Activated naive CD4-positive, alpha-beta T cell treated with anti-CD3 and anti-CD28 coated beads for 36 hours (primary cell): Measurements from ENCODE around the gene SPEF2. TPM values are rescaled to one million over a fixed set of nuclear protein-coding genes. Genes with fewer than 3 reads are reported as not detected.

Experiments
- CTCF ChIA-PET: fragments of 350-600 bp; sonication (Branson Sonifier 250); formaldehyde crosslinking; loops from one replicate; lab custom pipeline; 2021; ENCODE audit warnings: antibody characterized with exemption; lab: Charles Lee
- DNase-seq: peaks from one replicate; pipeline ENCODE4 v3.0.0-alpha.2; 2020
- H3K27ac Mint-ChIP-seq: one replicate; pipeline ENCODE4 v1.8.0; 2021; ENCODE audit warnings: mild to moderate bottlenecking, mixed read lengths
- H3K27me3 Mint-ChIP-seq: one replicate; pipeline ENCODE4 v1.8.0; 2021; ENCODE audit warnings: low read depth, mixed read lengths
- H3K36me3 Mint-ChIP-seq: one replicate; pipeline ENCODE4 v1.8.0; 2021; ENCODE audit warnings: low read depth, mixed read lengths
- H3K4me1 Mint-ChIP-seq: one replicate; pipeline ENCODE4 v1.8.0; 2021; ENCODE audit warnings: low read depth, mixed read lengths
- H3K4me3 Mint-ChIP-seq: one replicate; pipeline ENCODE4 v1.8.0; 2021; ENCODE audit warnings: mild to moderate bottlenecking, moderate library complexity, mixed read lengths
- H3K9me3 Mint-ChIP-seq: one replicate; pipeline ENCODE4 v1.8.0; 2021; ENCODE audit warnings: mixed read lengths
- intact Hi-C: fragments of 100-400 bp; cut with micrococcal nuclease; formaldehyde crosslinking; loops from one replicate; pipeline ENCODE4 v1.15.1; 2023
- total RNA-seq, 2 experiments: library from RNA; stranded (reverse); gene quantifications; one replicate each; pipeline ENCODE4 v1.2.3, GENCODE V29; 2021

Gene SPEF2
- total RNA-seq, 2 experiments from 2014 or later = 6.5 to 6.6 TPM

- peaks cover 4% of the 10 kb centered on the region for H3K36me3 Mint-ChIP-seq
These were observed 123.6 kb downstream of the SPEF2 start for GRCh38 chr5:35741126-35741716.

GRCh38 chr5:35741971-35742370 is 124.3 kb downstream of the SPEF2 start:
- Mint-ChIP-seq H3K27me3 (no peaks in the 10 kb centered on the region), H3K4me3 (no peak overlapping the region), H3K9me3 (peaks cover 7% of the 10 kb centered on the region), H3K4me1 (peaks cover 42% of the 10 kb centered on the region), H3K27ac (no peak overlapping the region), H3K36me3 (peaks cover 6% of the 10 kb centered on the region)
- intact Hi-C loops = no loop called here
- no peak for DNase-seq
- CTCF ChIA-PET = no interaction called here

More at GRCh38 chr5:35741126-35741716, 123.6 kb downstream of the SPEF2 start:
- no peak overlapping the region for H3K4me3 Mint-ChIP-seq
- H3K4me1 Mint-ChIP-seq = peaks cover 50% of the 10 kb centered on the region
- H3K9me3 Mint-ChIP-seq = peaks cover 10% of the 10 kb centered on the region
- no peaks in the 10 kb centered on the region for H3K27me3 Mint-ChIP-seq
- peak overlapping the region; percentile 13 for H3K27ac Mint-ChIP-seq
- intact Hi-C loops = no loop called here
- CTCF ChIA-PET = no interaction called here
- no peak for DNase-seq

GRCh38 chr5:35743644-35744043 is 126.0 kb downstream of the SPEF2 start:
- Mint-ChIP-seq H3K27me3 (no peaks in the 10 kb centered on the region), H3K4me3 (no peak overlapping the region), H3K36me3 (peaks cover 6% of the 10 kb centered on the region), H3K9me3 (peaks cover 8% of the 10 kb centered on the region), H3K4me1 (peaks cover 44% of the 10 kb centered on the region), H3K27ac (no peak overlapping the region)
- no peak for DNase-seq
- intact Hi-C loops = no loop called here
- CTCF ChIA-PET = no interaction called here

GRCh38 chr5:35745193-35745592 is 127.5 kb downstream of the SPEF2 start:
- Mint-ChIP-seq H3K36me3 (peaks cover 4% of the 10 kb centered on the region), H3K4me3 (no peak overlapping the region), H3K4me1 (peaks cover 41% of the 10 kb centered on the region), H3K9me3 (peaks cover 6% of the 10 kb centered on the region), H3K27ac (no peak overlapping the region), H3K27me3 (no peaks in the 10 kb centered on the region)
- CTCF ChIA-PET = interaction anchor here (0.6 to 1.8 kb wide), 3 partner anchors 148 to 678 kb away, joined by 3 to 5 read pairs (median 3); no protein-coding TSS in a partner anchor
- intact Hi-C loops = no loop called here
- no peak for DNase-seq

- Mint-ChIP-seq H3K4me3 (no peak overlapping the region), H3K27ac (no peak overlapping the region), H3K9me3 (peaks cover 6% of the 10 kb centered on the region), H3K36me3 (peaks cover 4% of the 10 kb centered on the region), H3K27me3 (no peaks in the 10 kb centered on the region), H3K4me1 (peaks cover 36% of the 10 kb centered on the region)
- no peak for DNase-seq
- intact Hi-C loops = no loop called here
- CTCF ChIA-PET = interaction anchor here (0.6 to 1.8 kb wide), 2 partner anchors 180 to 678 kb away, joined by 3 to 5 read pairs; no protein-coding TSS in a partner anchor
These were observed 128.0 kb downstream of the SPEF2 start for GRCh38 chr5:35745660-35746059.

- peaks cover 6% of the 10 kb centered on the region for H3K9me3 Mint-ChIP-seq
- DNase-seq = no peak
- CTCF ChIA-PET = no interaction called here
- intact Hi-C loops = no loop called here
- H3K4me1 Mint-ChIP-seq = peaks cover 22% of the 10 kb centered on the region
- no peak overlapping the region for H3K27ac Mint-ChIP-seq
- peaks cover 3% of the 10 kb centered on the region for H3K36me3 Mint-ChIP-seq
- no peaks in the 10 kb centered on the region for H3K27me3 Mint-ChIP-seq
- H3K4me3 Mint-ChIP-seq = no peak overlapping the region
These were observed 134.3 kb downstream of the SPEF2 start for GRCh38 chr5:35752012-35752411.

GRCh38 chr5:35753500-35753899 is 135.8 kb downstream of the SPEF2 start:
- Mint-ChIP-seq H3K9me3 (no peaks in the 10 kb centered on the region), H3K36me3 (no peaks in the 10 kb centered on the region), H3K27ac (no peak overlapping the region), H3K27me3 (no peaks in the 10 kb centered on the region), H3K4me3 (no peak overlapping the region), H3K4me1 (peaks cover 17% of the 10 kb centered on the region)
- intact Hi-C loops = no loop called here
- DNase-seq = no peak
- CTCF ChIA-PET = interaction anchor here (1.4 kb wide), 1 partner anchor 102 kb away, joined by 3 read pairs; no protein-coding TSS in a partner anchor

- DNase-seq = no peak
- Mint-ChIP-seq H3K9me3 (no peaks in the 10 kb centered on the region), H3K27ac (no peak overlapping the region), H3K36me3 (no peaks in the 10 kb centered on the region), H3K4me3 (no peak overlapping the region), H3K4me1 (peaks cover 10% of the 10 kb centered on the region), H3K27me3 (no peaks in the 10 kb centered on the region)
- intact Hi-C loops = no loop called here
- CTCF ChIA-PET = no interaction called here
These were observed 136.8 kb downstream of the SPEF2 start for GRCh38 chr5:35754481-35754880.

- CTCF ChIA-PET = interaction anchor here (0.6 to 1.0 kb wide), 2 partner anchors 21 to 516 kb away, joined by 3 to 4 read pairs; no protein-coding TSS in a partner anchor
- no peak for DNase-seq
- no peaks in the 10 kb centered on the region for H3K36me3 Mint-ChIP-seq
- intact Hi-C loops = no loop called here
- H3K27me3 Mint-ChIP-seq = no peaks in the 10 kb centered on the region
- H3K4me3 Mint-ChIP-seq = no peak overlapping the region
- H3K9me3 Mint-ChIP-seq = no peaks in the 10 kb centered on the region
- H3K4me1 Mint-ChIP-seq = peaks cover 7% of the 10 kb centered on the region
- no peak overlapping the region for H3K27ac Mint-ChIP-seq
These were observed 138.3 kb downstream of the SPEF2 start for GRCh38 chr5:35755966-35756365.

- Mint-ChIP-seq H3K27ac (no peak overlapping the region), H3K27me3 (no peaks in the 10 kb centered on the region), H3K9me3 (no peaks in the 10 kb centered on the region), H3K4me1 (peaks cover 22% of the 10 kb centered on the region), H3K4me3 (no peak overlapping the region), H3K36me3 (no peaks in the 10 kb centered on the region)
- no peak for DNase-seq
- intact Hi-C loops = no loop called here
- CTCF ChIA-PET = no interaction called here
These were observed 140.6 kb downstream of the SPEF2 start for GRCh38 chr5:35758151-35758724.

GRCh38 chr5:35761541-35761940 is 143.9 kb downstream of the SPEF2 start:
- CTCF ChIA-PET = interaction anchor here (0.6 kb wide), 1 partner anchor 69 kb away, joined by 3 read pairs; no protein-coding TSS in a partner anchor
- H3K4me1 Mint-ChIP-seq = peaks cover 27% of the 10 kb centered on the region
- H3K36me3 Mint-ChIP-seq = no peaks in the 10 kb centered on the region
- H3K27ac Mint-ChIP-seq = no peak overlapping the region
- DNase-seq = no peak
- no peaks in the 10 kb centered on the region for H3K9me3 Mint-ChIP-seq
- H3K27me3 Mint-ChIP-seq = no peaks in the 10 kb centered on the region
- H3K4me3 Mint-ChIP-seq = no peak overlapping the region
- intact Hi-C loops = no loop called here

GRCh38 chr5:35762368-35762767 is 144.7 kb downstream of the SPEF2 start:
- DNase-seq = no peak
- intact Hi-C loops = no loop called here
- no peak overlapping the region for H3K4me3 Mint-ChIP-seq
- CTCF ChIA-PET = interaction anchor here (1.0 kb wide), 1 partner anchor 160 kb away, joined by 3 read pairs; no protein-coding TSS in a partner anchor
- peaks cover 27% of the 10 kb centered on the region for H3K4me1 Mint-ChIP-seq
- H3K27ac Mint-ChIP-seq = no peak overlapping the region
- no peaks in the 10 kb centered on the region for H3K36me3 Mint-ChIP-seq
- H3K27me3 Mint-ChIP-seq = no peaks in the 10 kb centered on the region
- H3K9me3 Mint-ChIP-seq = no peaks in the 10 kb centered on the region

GRCh38 chr5:35765921-35766320 is 148.3 kb downstream of the SPEF2 start:
- Mint-ChIP-seq H3K9me3 (no peaks in the 10 kb centered on the region), H3K27me3 (no peaks in the 10 kb centered on the region), H3K4me3 (no peak overlapping the region), H3K4me1 (peaks cover 19% of the 10 kb centered on the region), H3K36me3 (no peaks in the 10 kb centered on the region), H3K27ac (no peak overlapping the region)
- DNase-seq = no peak
- CTCF ChIA-PET = interaction anchor here (1.2 kb wide), 1 partner anchor 107 kb away, joined by 3 read pairs; no protein-coding TSS in a partner anchor
- intact Hi-C loops = no loop called here
